WTC11 (cell line): Measurements from ENCODE around the gene SPRED1. TPM values are rescaled to one million over a fixed set of nuclear protein-coding genes. Genes with fewer than 3 reads are reported as not detected.

ENCODE experiments used
- ATAC-seq: fragments of 200-7000 bp; cut with Tn5 transposase; 2 replicates; pipeline ENCODE4 v1.10.0; 2021; ENCODE audit warnings: mild to moderate bottlenecking, moderate library complexity
- CTCF ChIA-PET: fragments of 300-600 bp; sonication (Branson Sonifier 250); formaldehyde crosslinking; loops from one replicate; lab custom pipeline; 2021; ENCODE audit warnings: antibody characterized with exemption; lab: Charles Lee
- POLR2A ChIA-PET: fragments of 350-600 bp; sonication (Branson Sonifier 250); formaldehyde crosslinking; loops from one replicate; lab custom pipeline; 2021; ENCODE audit warnings: antibody characterized with exemption; lab: Charles Lee
- DNase-seq: peaks from one replicate; pipeline ENCODE4 v3.0.0; 2021; ENCODE audit warnings: low spot score
- H3K27ac Mint-ChIP-seq: 2 replicates; pipeline ENCODE4 v1.8.0; 2021; ENCODE audit warnings: mixed read lengths
- H3K27me3 Mint-ChIP-seq: 2 replicates; pipeline ENCODE4 v1.8.0; 2021; ENCODE audit warnings: low read depth, mild to moderate bottlenecking, moderate library complexity, mixed read lengths
- H3K36me3 Mint-ChIP-seq: 2 replicates; pipeline ENCODE4 v1.8.0; 2021; ENCODE audit warnings: mixed read lengths
- H3K4me1 Mint-ChIP-seq: 2 replicates; pipeline ENCODE4 v1.8.0; 2022; ENCODE audit warnings: mixed read lengths
- H3K4me3 Mint-ChIP-seq: 2 replicates; pipeline ENCODE4 v1.8.0; 2021; ENCODE audit warnings: mild to moderate bottlenecking, moderate library complexity, mixed read lengths
- H3K9me3 Mint-ChIP-seq: 2 replicates; pipeline ENCODE4 v1.8.0; 2021; ENCODE audit warnings: mixed read lengths
- ARID4B ChIP-seq: sonication (generic); formaldehyde crosslinking; IDR thresholded peaks from 2 replicates; pipeline ENCODE4 v1.8.0; 2023; ENCODE audit warnings: missing genetic modification reagents, mild to moderate bottlenecking, borderline replicate concordance
- ATF1 ChIP-seq: sonication (generic); formaldehyde crosslinking; IDR thresholded peaks from 2 replicates; pipeline ENCODE4 v1.8.1; 2023; ENCODE audit warnings: mild to moderate bottlenecking, moderate library complexity, missing genetic modification reagents
- E2F1 ChIP-seq: sonication (generic); formaldehyde crosslinking; IDR thresholded peaks from 2 replicates; pipeline ENCODE4 v1.8.0; 2022; ENCODE audit warnings: mild to moderate bottlenecking, missing genetic modification reagents
- IRF2 ChIP-seq: sonication (generic); formaldehyde crosslinking; IDR thresholded peaks from 2 replicates; pipeline ENCODE4 v1.8.0; 2022; ENCODE audit warnings: low read depth, missing genetic modification reagents, borderline replicate concordance
- JUN ChIP-seq: sonication (generic); formaldehyde crosslinking; IDR thresholded peaks from 2 replicates; pipeline ENCODE4 v1.8.0; 2023; ENCODE audit warnings: mild to moderate bottlenecking, missing genetic modification reagents
- NFYB ChIP-seq: sonication (generic); formaldehyde crosslinking; conservative IDR thresholded peaks from 2 replicates; pipeline ENCODE4 v1.8.0; 2022; ENCODE audit warnings: low read depth, missing genetic modification reagents
- RORB ChIP-seq: fragments of 250-450 bp; sonication (Bioruptor Pico); IDR thresholded peaks from 2 replicates; pipeline ENCODE4 v1.9.0; 2021; ENCODE audit warnings: mild to moderate bottlenecking
- TCF7 ChIP-seq: sonication (generic); formaldehyde crosslinking; IDR thresholded peaks from 2 replicates; pipeline ENCODE4 v1.8.0; 2022; ENCODE audit warnings: mild to moderate bottlenecking, low read depth, missing genetic modification reagents, moderate library complexity
- TEAD4 ChIP-seq: sonication (generic); formaldehyde crosslinking; IDR thresholded peaks from 2 replicates; pipeline ENCODE4 v1.8.0; 2022; ENCODE audit warnings: mild to moderate bottlenecking, missing genetic modification reagents
- USF2 ChIP-seq: sonication (generic); formaldehyde crosslinking; IDR thresholded peaks from 2 replicates; pipeline ENCODE4 v1.8.1; 2023; ENCODE audit warnings: mild to moderate bottlenecking, missing genetic modification reagents, moderate library complexity
- ZNF317 ChIP-seq: sonication (generic); formaldehyde crosslinking; IDR thresholded peaks from 2 replicates; pipeline ENCODE4 v1.8.1; 2023; ENCODE audit warnings: low read depth, mild to moderate bottlenecking, moderate library complexity, missing genetic modification reagents, borderline replicate concordance
- total RNA-seq: library from RNA; stranded (reverse); gene quantifications from 3 replicates; pipeline ENCODE4 v1.2.3, GENCODE V29; 2021
- TF ChIP-seq, protein P1 (sequence below): sonication (generic); formaldehyde crosslinking; IDR thresholded peaks from 2 replicates; pipeline ENCODE4 v1.8.1; 2023; ENCODE audit warnings: mild to moderate bottlenecking, missing genetic modification reagents, borderline replicate concordance
- TF ChIP-seq, protein P2 (sequence below): sonication (generic); formaldehyde crosslinking; IDR thresholded peaks from 2 replicates; pipeline ENCODE4 v1.8.1; 2022; ENCODE audit warnings: mild to moderate bottlenecking, moderate library complexity, missing genetic modification reagents
- TF ChIP-seq, protein P3 (sequence below): sonication (generic); formaldehyde crosslinking; IDR thresholded peaks from 2 replicates; pipeline ENCODE4 v1.8.0; 2022; ENCODE audit warnings: mild to moderate bottlenecking, missing genetic modification reagents
- TF ChIP-seq, protein P4 (sequence below): fragments of 200-600 bp; IDR thresholded peaks from 2 replicates; pipeline ENCODE4 v1.8.0; 2022; ENCODE audit warnings: antibody characterized with exemption

The SPRED1 gene
- total RNA-seq, 1 experiment from 2014 or later = 35.9 TPM

- H3K4me1 Mint-ChIP-seq = peaks cover 13% of the 10 kb centered on the region
- ATAC-seq (no peak), DNase-seq (no peak)
- POLR2A ChIA-PET = interaction anchor here (1.1 kb wide), 1 partner anchor 73 kb away, joined by 3 read pairs; the partner anchor contains the start of gene SPRED1
- CTCF ChIA-PET = interaction anchor here (1.2 kb wide), 1 partner anchor 74 kb away, joined by 3 read pairs; no protein-coding TSS in a partner anchor
- H3K27ac Mint-ChIP-seq = no peak overlapping the region; the same call in 1 of the 2 replicates
- H3K27me3 Mint-ChIP-seq = no peaks in the 10 kb centered on the region
- H3K9me3 Mint-ChIP-seq = no peaks in the 10 kb centered on the region
- H3K4me3 Mint-ChIP-seq = no peak overlapping the region
- H3K36me3 Mint-ChIP-seq = peaks cover 46% of the 10 kb centered on the region
- TF ChIP-seq TCF7 (CRISPR knock-in tag) (no peak), TEAD4 (no peak), IRF2 (CRISPR knock-in tag) (no peak), ATF1 (CRISPR knock-in tag) (no peak)
- TF ChIP-seq, protein P1, sequence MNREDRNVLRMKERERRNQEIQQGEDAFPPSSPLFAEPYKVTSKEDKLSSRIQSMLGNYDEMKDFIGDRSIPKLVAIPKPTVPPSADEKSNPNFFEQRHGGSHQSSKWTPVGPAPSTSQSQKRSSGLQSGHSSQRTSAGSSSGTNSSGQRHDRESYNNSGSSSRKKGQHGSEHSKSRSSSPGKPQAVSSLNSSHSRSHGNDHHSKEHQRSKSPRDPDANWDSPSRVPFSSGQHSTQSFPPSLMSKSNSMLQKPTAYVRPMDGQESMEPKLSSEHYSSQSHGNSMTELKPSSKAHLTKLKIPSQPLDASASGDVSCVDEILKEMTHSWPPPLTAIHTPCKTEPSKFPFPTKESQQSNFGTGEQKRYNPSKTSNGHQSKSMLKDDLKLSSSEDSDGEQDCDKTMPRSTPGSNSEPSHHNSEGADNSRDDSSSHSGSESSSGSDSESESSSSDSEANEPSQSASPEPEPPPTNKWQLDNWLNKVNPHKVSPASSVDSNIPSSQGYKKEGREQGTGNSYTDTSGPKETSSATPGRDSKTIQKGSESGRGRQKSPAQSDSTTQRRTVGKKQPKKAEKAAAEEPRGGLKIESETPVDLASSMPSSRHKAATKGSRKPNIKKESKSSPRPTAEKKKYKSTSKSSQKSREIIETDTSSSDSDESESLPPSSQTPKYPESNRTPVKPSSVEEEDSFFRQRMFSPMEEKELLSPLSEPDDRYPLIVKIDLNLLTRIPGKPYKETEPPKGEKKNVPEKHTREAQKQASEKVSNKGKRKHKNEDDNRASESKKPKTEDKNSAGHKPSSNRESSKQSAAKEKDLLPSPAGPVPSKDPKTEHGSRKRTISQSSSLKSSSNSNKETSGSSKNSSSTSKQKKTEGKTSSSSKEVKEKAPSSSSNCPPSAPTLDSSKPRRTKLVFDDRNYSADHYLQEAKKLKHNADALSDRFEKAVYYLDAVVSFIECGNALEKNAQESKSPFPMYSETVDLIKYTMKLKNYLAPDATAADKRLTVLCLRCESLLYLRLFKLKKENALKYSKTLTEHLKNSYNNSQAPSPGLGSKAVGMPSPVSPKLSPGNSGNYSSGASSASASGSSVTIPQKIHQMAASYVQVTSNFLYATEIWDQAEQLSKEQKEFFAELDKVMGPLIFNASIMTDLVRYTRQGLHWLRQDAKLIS (CRISPR knock-in tag) = no peak
- TF ChIP-seq, protein P2, sequence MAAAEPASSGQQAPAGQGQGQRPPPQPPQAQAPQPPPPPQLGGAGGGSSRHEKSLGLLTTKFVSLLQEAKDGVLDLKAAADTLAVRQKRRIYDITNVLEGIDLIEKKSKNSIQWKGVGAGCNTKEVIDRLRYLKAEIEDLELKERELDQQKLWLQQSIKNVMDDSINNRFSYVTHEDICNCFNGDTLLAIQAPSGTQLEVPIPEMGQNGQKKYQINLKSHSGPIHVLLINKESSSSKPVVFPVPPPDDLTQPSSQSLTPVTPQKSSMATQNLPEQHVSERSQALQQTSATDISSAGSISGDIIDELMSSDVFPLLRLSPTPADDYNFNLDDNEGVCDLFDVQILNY = no peak
- TF ChIP-seq, protein P3, sequence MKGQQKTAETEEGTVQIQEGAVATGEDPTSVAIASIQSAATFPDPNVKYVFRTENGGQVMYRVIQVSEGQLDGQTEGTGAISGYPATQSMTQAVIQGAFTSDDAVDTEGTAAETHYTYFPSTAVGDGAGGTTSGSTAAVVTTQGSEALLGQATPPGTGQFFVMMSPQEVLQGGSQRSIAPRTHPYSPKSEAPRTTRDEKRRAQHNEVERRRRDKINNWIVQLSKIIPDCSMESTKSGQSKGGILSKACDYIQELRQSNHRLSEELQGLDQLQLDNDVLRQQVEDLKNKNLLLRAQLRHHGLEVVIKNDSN (CRISPR knock-in tag) = no peak
Measured at GRCh38 chr15:38324939-38325647, 72.5 kb downstream of the SPRED1 start.

DNA sequence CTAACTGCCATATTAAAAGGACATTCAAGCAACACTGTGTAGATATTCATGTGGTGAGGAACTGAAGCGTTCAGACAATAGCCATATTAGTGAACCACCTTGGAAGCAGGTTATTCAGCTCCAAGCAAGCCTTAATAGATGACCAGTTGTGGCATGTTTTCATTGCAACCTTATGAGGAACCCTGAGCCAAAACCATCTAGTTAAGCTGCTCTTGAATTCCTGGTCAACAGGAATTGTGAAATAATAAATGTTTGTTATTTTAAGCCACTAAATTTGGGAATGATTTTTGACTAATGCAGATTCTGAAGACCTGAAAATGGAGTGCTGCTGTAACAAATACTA lies 73.0 kb downstream of the SPRED1 start:
- CTCF ChIA-PET = interaction anchor here (1.2 kb wide), 1 partner anchor 74 kb away, joined by 3 read pairs; no protein-coding TSS in a partner anchor
- no peak for ATAC-seq

More for the DNA sequence above, 73.0 kb downstream of the SPRED1 start:
- TF ChIP-seq ZNF317 (CRISPR knock-in tag) (no peak), NFYB (CRISPR knock-in tag) (no peak), E2F1 (CRISPR knock-in tag) (no peak), JUN (CRISPR knock-in tag) (no peak), ARID4B (no peak), USF2 (CRISPR knock-in tag) (no peak), RORB (CRISPR knock-in tag) (no peak)
- TF ChIP-seq, protein P1 (CRISPR knock-in tag) = no peak
- TF ChIP-seq, protein P4, sequence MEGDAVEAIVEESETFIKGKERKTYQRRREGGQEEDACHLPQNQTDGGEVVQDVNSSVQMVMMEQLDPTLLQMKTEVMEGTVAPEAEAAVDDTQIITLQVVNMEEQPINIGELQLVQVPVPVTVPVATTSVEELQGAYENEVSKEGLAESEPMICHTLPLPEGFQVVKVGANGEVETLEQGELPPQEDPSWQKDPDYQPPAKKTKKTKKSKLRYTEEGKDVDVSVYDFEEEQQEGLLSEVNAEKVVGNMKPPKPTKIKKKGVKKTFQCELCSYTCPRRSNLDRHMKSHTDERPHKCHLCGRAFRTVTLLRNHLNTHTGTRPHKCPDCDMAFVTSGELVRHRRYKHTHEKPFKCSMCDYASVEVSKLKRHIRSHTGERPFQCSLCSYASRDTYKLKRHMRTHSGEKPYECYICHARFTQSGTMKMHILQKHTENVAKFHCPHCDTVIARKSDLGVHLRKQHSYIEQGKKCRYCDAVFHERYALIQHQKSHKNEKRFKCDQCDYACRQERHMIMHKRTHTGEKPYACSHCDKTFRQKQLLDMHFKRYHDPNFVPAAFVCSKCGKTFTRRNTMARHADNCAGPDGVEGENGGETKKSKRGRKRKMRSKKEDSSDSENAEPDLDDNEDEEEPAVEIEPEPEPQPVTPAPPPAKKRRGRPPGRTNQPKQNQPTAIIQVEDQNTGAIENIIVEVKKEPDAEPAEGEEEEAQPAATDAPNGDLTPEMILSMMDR = no peak
- Mint-ChIP-seq H3K27me3 (no peaks in the 10 kb centered on the region), H3K4me3 (no peak overlapping the region), H3K27ac (peak overlapping the region; percentile 13), H3K9me3 (no peaks in the 10 kb centered on the region), H3K36me3 (peaks cover 46% of the 10 kb centered on the region), H3K4me1 (peaks cover 13% of the 10 kb centered on the region)
- POLR2A ChIA-PET = no interaction called here
- DNase-seq = no peak
